Right cardiac atrium (tissue), 5 donors: ENCODE data around the gene PCSK4. TPM values are rescaled to one million over a fixed set of nuclear protein-coding genes. Genes with fewer than 3 reads are reported as not detected.

Experiments
- ATAC-seq, 2 donors: fragments of 200-7000 bp; cut with Tn5 transposase; one replicate each; pipeline versions ENCODE4 v1.8.0 to v1.9.1; 2020; ENCODE audit warnings: moderate library complexity in 2 of 2, mild to moderate bottlenecking in 1 of 2
- DNase-seq, 3 donors: peaks; one replicate each; pipeline ENCODE4 v3.0.0-alpha.2; 2020
- H3K27ac ChIP-seq: one replicate; pipeline ENCODE4 v1.5.1; 2013; ENCODE audit warnings: mild to moderate bottlenecking, low read length, control low read depth, moderate library complexity
- H3K27me3 ChIP-seq: one replicate; pipeline ENCODE4 v1.6.1; 2013; ENCODE audit not compliant: control insufficient read depth, insufficient read depth
- H3K4me1 ChIP-seq: one replicate; pipeline ENCODE4 v1.6.1; 2013; ENCODE audit warnings: low read length; ENCODE audit not compliant: control insufficient read depth, insufficient read depth
- H3K4me3 ChIP-seq: one replicate; pipeline ENCODE4 v1.5.1; 2013; ENCODE audit warnings: low read length, control low read depth
- H3K9me3 ChIP-seq: one replicate; pipeline ENCODE4 v1.6.1; 2013; ENCODE audit warnings: low read length; ENCODE audit not compliant: control insufficient read depth
- WGBS: extraction: QIAGEN DNeasy Blood & Tissue Kit; methylation state at CpG from one replicate; pipeline ENCODE4 v1.1.7; 2013; 5-methylcytosine and 5-hydroxymethylcytosine counted together
- intact Hi-C, 4 donors: fragments of 100-400 bp; cut with DNase I; formaldehyde crosslinking; loops; one replicate each; pipeline versions ENCODE4 v1.11.0 to v1.14.0; 2022 to 2023
- polyA plus RNA-seq: library from polyadenylated mRNA; stranded (reverse); fragments of 200-250 nt; gene quantifications from one replicate; pipeline ENCODE4 v1.2.3, GENCODE V29; 2013
- total RNA-seq, 4 donors: library from RNA; stranded (reverse); fragmentation: NEBNext Ultra II Directional; extraction: Animal tissue kit (Norgen Biotek cat#: 25700); gene quantifications; one replicate each; pipeline ENCODE4 v1.2.1, GENCODE V29; 2021
- donor health status: healthy with polysubstance abuse.
- donor health status: DM: no; HTN: yes; CAD: no.
- donor health status: DM: no; HTN: no; CAD: no.
- donor health status: DM: no; HTN: yes; CAD: no; lungs with severe emphysema.
- donor health status: DM: yes; HTN: yes; CAD: no.

PCSK4 gene
- total and polyA plus RNA-seq, 5 donors, result 0.33 to 2.4 (median 1.5) TPM

GRCh38 chr19:1449467-1450442 is 40.4 kb downstream of the PCSK4 start, which contains the start of gene APC2:
TSS of gene APC2 (plus strand) at chr19:1450121. CDS start at chr19:1453002, 2,881 bp downstream.
- peaks cover 4% of the 10 kb centered on the region for H3K4me1 ChIP-seq
- H3K4me3 ChIP-seq, result no peak within 1 kb of the TSS
- 4% methylated on average over 74 of the region's 74 CpGs for WGBS
- ATAC-seq (no peak), DNase-seq (peak in 2 of 3 donors; percentile 52 to 61)
- H3K27me3 ChIP-seq, result no peaks in the 10 kb centered on the region
- H3K9me3 ChIP-seq, result no peaks in the 10 kb centered on the region
- H3K27ac ChIP-seq, result no peak within 1 kb of the TSS
- intact Hi-C loops, result no loop called here

GRCh38 chr19:1447944-1448343 is 42.2 kb downstream of the PCSK4 start:
- 89% methylated on average over 9 of the region's 9 CpGs for WGBS
- ATAC-seq (no peak), DNase-seq (no peak)
- intact Hi-C loops, result no loop called here
- Histone ChIP-seq H3K4me3 (no peak overlapping the region), H3K27ac (no peak overlapping the region), H3K4me1 (peaks cover 4% of the 10 kb centered on the region), H3K9me3 (no peaks in the 10 kb centered on the region), H3K27me3 (no peaks in the 10 kb centered on the region)

GRCh38 chr19:1447504-1447903 is 42.6 kb downstream of the PCSK4 start:
- Histone ChIP-seq H3K4me3 (no peak overlapping the region), H3K27me3 (no peaks in the 10 kb centered on the region), H3K27ac (no peak overlapping the region), H3K4me1 (peaks cover 4% of the 10 kb centered on the region), H3K9me3 (no peaks in the 10 kb centered on the region)
- 28% methylated on average over 4 of the region's 4 CpGs for WGBS
- DNase-seq (peak in 1 of 3 donors; percentile 51), ATAC-seq (no peak)
- intact Hi-C loops, result no loop called here

- no peak for ATAC-seq
- intact Hi-C loops, result no loop called here
- no peaks in the 10 kb centered on the region for H3K27me3 ChIP-seq
- H3K27ac ChIP-seq, result no peak overlapping the region
- peak overlapping the region; percentile 29 for H3K4me3 ChIP-seq
- WGBS, result 4% methylated on average over 63 of the region's 63 CpGs
- DNase-seq, result peak in 1 of 3 donors; percentile 73
- no peaks in the 10 kb centered on the region for H3K9me3 ChIP-seq
- H3K4me1 ChIP-seq, result peaks cover 4% of the 10 kb centered on the region
Observed at GRCh38 chr19:1446713-1447481, 43.3 kb downstream of the PCSK4 start.

- peak; percentile 24 to 39 for ATAC-seq
- no peaks in the 10 kb centered on the region for H3K27me3 ChIP-seq
- intact Hi-C loops, result no loop called here
Observed at GRCh38 chr19:1445932-1446712, 44.0 kb downstream of the PCSK4 start.

GRCh38 chr19:1445185-1445931 is 44.8 kb downstream of the PCSK4 start:
- 2% methylated on average over 70 of the region's 70 CpGs for WGBS
- peak; percentile 88 to 89 for ATAC-seq
- Histone ChIP-seq H3K4me1 (peaks cover 4% of the 10 kb centered on the region), H3K4me3 (peak overlapping the region; percentile 29), H3K27me3 (no peaks in the 10 kb centered on the region), H3K27ac (no peak overlapping the region), H3K9me3 (no peaks in the 10 kb centered on the region)
- intact Hi-C loops, result no loop called here
- peak; percentile 65 to 88 (median 88) for DNase-seq

More at GRCh38 chr19:1445932-1446712, 44.0 kb downstream of the PCSK4 start:
- DNase-seq, result peak in 1 of 3 donors; percentile 67
- WGBS, result 2% methylated on average over 99 of the region's 99 CpGs
- Histone ChIP-seq H3K4me1 (peaks cover 4% of the 10 kb centered on the region), H3K9me3 (no peaks in the 10 kb centered on the region), H3K4me3 (peak overlapping the region; percentile 29), H3K27ac (no peak overlapping the region)

GRCh38 chr19:1441677-1442438 is 48.3 kb downstream of the PCSK4 start:
- peaks cover 4% of the 10 kb centered on the region for H3K4me1 ChIP-seq
- H3K9me3 ChIP-seq, result no peaks in the 10 kb centered on the region
- H3K4me3 ChIP-seq, result no peak overlapping the region
- 83% methylated on average over 25 of the region's 25 CpGs for WGBS
- DNase-seq (peak in 2 of 3 donors; percentile 48 to 58), ATAC-seq (no peak)
- no peaks in the 10 kb centered on the region for H3K27me3 ChIP-seq
- intact Hi-C loops, result no loop called here
- no peak overlapping the region for H3K27ac ChIP-seq

- Histone ChIP-seq H3K4me3 (no peak overlapping the region), H3K9me3 (no peaks in the 10 kb centered on the region), H3K4me1 (no peaks in the 10 kb centered on the region), H3K27me3 (no peaks in the 10 kb centered on the region), H3K27ac (no peak overlapping the region)
- ATAC-seq (no peak), DNase-seq (peak in 1 of 3 donors; percentile 46)
- WGBS, result 91% methylated on average over 9 of the region's 9 CpGs
- intact Hi-C loops, result no loop called here
Observed at GRCh38 chr19:1441022-1441426, 49.1 kb downstream of the PCSK4 start.

GRCh38 chr19:1440418-1440801 is 49.7 kb downstream of the PCSK4 start:
- H3K9me3 ChIP-seq, result no peaks in the 10 kb centered on the region
- H3K27ac ChIP-seq, result no peak overlapping the region
- no peaks in the 10 kb centered on the region for H3K4me1 ChIP-seq
- H3K27me3 ChIP-seq, result no peaks in the 10 kb centered on the region
- ATAC-seq, result no peak
- intact Hi-C loops, result no loop called here
- 90% methylated on average over 15 of the region's 15 CpGs for WGBS
- DNase-seq, result peak in 1 of 3 donors; percentile 56
- H3K4me3 ChIP-seq, result no peak overlapping the region
